Activated naive CD8-positive, alpha-beta T cell treated with anti-CD3 and anti-CD28 coated beads, Interleukin-2, amount 50 U/mL, for 24 hours (primary cell): ENCODE results near the gene BBX.

Experiments
- ATAC-seq: fragments of 150-1000 bp; cut with Tn5 transposase; one replicate; pipeline ENCODE4 v1.10.0; 2021
- DNase-seq: peaks from one replicate; pipeline ENCODE4 v3.0.0; 2021
- H3K27ac Mint-ChIP-seq: one replicate; pipeline ENCODE4 v1.8.0; 2021; ENCODE audit warnings: mild to moderate bottlenecking, mixed read lengths
- H3K27me3 Mint-ChIP-seq: one replicate; pipeline ENCODE4 v1.8.0; 2021; ENCODE audit warnings: mixed read lengths
- H3K36me3 Mint-ChIP-seq: one replicate; pipeline ENCODE4 v1.8.0; 2021; ENCODE audit warnings: low read depth, mixed read lengths
- H3K4me1 Mint-ChIP-seq: one replicate; pipeline ENCODE4 v1.8.0; 2021; ENCODE audit warnings: mixed read lengths
- H3K4me3 Mint-ChIP-seq: one replicate; pipeline ENCODE4 v1.8.0; 2021; ENCODE audit warnings: mild to moderate bottlenecking, moderate library complexity, mixed read lengths
- H3K9me3 Mint-ChIP-seq: one replicate; pipeline ENCODE4 v1.8.0; 2021; ENCODE audit warnings: mixed read lengths

BBX gene

DNA sequence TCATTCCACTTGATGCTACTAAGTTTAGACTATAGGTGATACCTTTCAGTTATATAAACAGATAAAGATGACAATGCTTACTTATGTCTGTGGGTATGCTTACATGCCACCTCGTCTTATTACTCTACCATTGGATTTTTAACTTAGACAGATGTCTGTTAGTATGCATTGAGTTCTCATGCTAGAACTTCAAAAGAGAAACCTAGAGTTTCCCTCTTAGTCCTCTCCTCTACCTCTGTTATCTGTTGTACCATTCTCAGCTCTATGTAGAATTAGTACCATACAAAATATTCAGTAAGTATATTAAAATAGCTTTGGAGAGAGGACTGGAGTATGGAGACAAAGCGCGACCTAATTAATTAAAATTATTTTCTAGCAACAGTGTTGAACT lies 111.3 kb downstream of the BBX start:
- H3K4me3 Mint-ChIP-seq = no peak overlapping the region
- peaks cover 41% of the 10 kb centered on the region for H3K4me1 Mint-ChIP-seq
- no peaks in the 10 kb centered on the region for H3K27me3 Mint-ChIP-seq
- no peaks in the 10 kb centered on the region for H3K9me3 Mint-ChIP-seq
- ATAC-seq (no peak), DNase-seq (no peak)
- H3K27ac Mint-ChIP-seq = no peak overlapping the region
- peaks cover 5% of the 10 kb centered on the region for H3K36me3 Mint-ChIP-seq

DNA sequence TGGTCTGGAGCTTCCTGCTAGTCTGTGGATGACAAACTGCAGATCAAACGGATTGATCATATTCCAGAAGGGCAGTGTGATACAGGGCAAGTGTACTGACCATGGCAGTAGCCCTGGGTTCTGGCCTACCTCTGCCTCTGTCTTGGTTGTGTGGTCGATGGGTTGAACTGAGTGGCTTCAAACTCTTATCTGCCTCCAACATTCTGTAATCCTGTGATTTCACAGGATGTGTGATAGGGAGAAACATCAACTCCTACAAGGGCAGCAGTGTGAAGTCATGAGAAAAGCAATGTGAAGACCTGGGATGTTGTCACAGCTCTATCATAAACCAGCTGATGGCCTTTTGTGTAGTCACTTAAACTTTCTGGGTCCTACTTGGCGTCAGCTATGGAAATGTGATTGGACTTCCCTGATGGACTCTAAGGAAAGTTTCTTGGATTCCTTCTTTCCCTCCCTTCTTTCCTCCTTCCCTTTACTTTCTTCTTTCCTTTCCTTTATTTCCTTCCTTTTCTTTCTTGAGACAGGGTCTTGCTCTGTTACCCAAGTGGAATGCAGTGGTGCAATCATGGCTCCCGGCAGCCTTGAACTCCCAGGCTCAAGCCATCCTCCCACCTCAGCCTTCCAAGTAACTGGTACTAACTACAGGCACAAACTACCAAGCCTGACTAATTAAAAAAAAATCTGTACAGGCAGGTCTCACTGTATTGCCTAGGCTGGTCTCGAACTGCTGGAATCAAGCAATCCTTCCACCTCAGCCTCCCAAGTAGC lies 114.8 kb downstream of the BBX start:
- H3K4me1 Mint-ChIP-seq = peaks cover 20% of the 10 kb centered on the region
- no peak overlapping the region for H3K27ac Mint-ChIP-seq
- H3K36me3 Mint-ChIP-seq = peaks cover 5% of the 10 kb centered on the region
- no peaks in the 10 kb centered on the region for H3K9me3 Mint-ChIP-seq
- no peaks in the 10 kb centered on the region for H3K27me3 Mint-ChIP-seq
- no peak overlapping the region for H3K4me3 Mint-ChIP-seq
- ATAC-seq = no peak
- DNase-seq = no peak

DNA sequence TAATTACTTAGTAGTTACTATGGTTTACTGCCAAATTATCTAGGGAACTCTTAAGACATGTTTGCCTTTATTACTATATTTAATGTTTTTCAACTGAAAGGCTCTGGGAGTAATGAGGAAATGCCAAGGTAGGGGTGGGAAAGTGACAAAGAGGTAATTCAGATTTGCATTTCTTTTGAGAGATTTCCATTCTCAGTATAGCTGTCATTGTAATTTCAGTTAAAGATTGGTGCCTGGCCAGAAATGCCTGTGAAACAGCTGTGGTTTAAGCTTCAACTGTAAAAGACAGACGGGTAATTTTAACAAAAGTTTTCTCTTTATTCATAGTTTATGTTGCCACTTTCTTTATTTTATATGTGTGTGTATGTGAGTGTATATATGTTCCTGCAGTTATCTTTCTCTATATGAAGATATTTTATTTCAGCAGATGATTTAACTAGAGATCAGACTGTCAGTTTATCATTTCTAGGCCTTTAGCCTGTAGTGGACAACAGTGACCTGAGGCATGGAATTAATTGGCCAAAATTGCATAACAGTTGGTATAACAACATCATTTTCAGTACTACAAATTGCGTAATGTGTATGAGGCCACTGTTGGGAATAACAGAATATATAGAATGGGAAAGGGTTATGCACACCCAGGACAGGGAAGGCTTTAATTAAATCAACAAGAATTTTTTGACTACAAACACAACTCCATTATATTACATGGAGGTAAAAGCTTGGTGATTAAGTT lies 119.0 kb downstream of the BBX start:
- H3K27ac Mint-ChIP-seq = no peak overlapping the region
- no peaks in the 10 kb centered on the region for H3K27me3 Mint-ChIP-seq
- no peak overlapping the region for H3K4me3 Mint-ChIP-seq
- ATAC-seq (no peak), DNase-seq (no peak)
- no peaks in the 10 kb centered on the region for H3K9me3 Mint-ChIP-seq
- peaks cover 37% of the 10 kb centered on the region for H3K4me1 Mint-ChIP-seq
- peaks cover 10% of the 10 kb centered on the region for H3K36me3 Mint-ChIP-seq

DNA sequence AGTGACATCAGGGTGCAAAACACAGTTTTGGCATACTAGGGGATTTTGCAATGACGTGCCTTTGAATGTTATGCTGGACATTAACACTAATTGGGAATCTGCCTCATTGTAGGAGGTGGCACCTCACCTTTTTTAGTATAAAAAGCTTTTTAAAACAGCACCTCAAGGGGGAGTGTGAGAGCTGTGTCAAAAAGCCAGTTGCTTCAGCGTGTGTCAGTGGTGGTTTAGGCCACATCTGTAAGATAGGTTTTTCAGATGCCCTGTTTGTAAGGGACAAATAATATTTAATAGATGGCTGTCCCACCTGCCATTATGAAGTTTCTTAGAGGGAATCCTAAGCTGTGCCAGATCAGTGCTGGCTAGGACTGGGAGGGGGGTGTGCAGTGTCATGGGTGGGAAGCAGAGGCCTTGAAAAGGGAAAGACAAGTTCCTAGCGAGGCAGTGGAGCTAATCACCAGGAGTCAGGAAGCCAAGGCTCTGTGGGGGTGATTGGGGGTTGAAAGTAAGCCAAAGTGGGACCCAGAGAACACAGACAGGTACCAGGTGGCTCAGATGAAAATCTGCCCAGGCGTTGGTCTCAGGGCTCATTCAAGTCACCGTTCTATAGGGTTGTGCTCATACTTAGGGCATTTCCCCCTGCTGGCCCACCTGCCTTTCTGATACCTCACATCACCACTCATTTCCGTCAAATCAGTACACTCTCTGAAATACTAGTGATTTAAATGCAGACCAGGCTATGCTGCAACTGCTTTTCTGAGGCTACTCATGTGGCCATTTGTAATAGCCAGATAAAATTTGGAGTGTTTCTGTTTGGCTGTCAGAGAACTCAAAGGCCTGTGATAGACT lies 120.5 kb downstream of the BBX start:
- ATAC-seq (peak; percentile 26), DNase-seq (no peak)
- Mint-ChIP-seq H3K27me3 (no peaks in the 10 kb centered on the region), H3K4me1 (peaks cover 37% of the 10 kb centered on the region), H3K9me3 (no peaks in the 10 kb centered on the region), H3K36me3 (peaks cover 11% of the 10 kb centered on the region), H3K4me3 (no peak overlapping the region), H3K27ac (peak overlapping the region; percentile 30)

DNA sequence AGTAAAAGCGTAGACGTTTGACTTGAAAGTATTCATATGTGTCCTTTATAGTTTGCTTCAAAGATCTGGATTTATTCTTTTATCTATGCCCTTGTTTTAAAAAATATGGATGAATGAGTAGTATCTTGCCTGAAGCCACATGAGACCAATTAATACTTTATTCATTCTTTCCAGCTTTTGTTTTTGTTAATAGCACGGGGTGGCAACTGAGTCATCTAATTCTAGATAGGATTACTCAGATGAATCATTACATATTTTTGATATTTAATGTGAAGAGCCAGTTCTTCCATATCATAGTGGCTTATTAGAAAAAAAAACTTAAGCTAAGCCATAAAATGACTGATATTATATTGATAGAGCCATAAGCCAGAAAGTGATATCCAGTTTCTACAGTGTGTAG lies 121.9 kb downstream of the BBX start:
- H3K9me3 Mint-ChIP-seq = no peaks in the 10 kb centered on the region
- H3K27ac Mint-ChIP-seq = peak overlapping the region; percentile 12
- DNase-seq (no peak), ATAC-seq (peak; percentile 67)
- H3K4me3 Mint-ChIP-seq = no peak overlapping the region
- no peaks in the 10 kb centered on the region for H3K27me3 Mint-ChIP-seq
- H3K4me1 Mint-ChIP-seq = peaks cover 41% of the 10 kb centered on the region
- H3K36me3 Mint-ChIP-seq = peaks cover 22% of the 10 kb centered on the region

DNA sequence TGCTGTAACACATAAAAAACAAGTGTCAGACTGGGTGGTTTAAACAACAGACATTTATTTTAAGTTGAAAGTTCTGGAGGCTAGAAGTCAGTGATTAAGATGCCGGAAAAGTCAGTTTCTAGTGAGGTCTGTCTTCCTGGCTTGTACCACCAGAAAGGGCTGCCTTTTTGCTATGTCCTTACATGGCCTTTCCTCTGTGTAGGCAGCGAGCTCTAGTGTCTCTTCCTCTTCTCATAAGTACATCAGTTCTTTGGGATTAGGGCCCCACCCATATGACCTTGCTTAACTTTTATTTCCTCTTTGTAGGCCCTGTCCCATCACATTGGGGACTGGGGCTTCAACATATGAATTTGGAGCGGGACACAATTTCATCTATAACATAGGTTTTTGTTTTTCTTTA lies 128.0 kb downstream of the BBX start:
- H3K27me3 Mint-ChIP-seq = no peaks in the 10 kb centered on the region
- no peak for DNase-seq
- ATAC-seq = no peak
- peaks cover 27% of the 10 kb centered on the region for H3K36me3 Mint-ChIP-seq
- no peak overlapping the region for H3K4me3 Mint-ChIP-seq
- no peaks in the 10 kb centered on the region for H3K9me3 Mint-ChIP-seq
- peaks cover 22% of the 10 kb centered on the region for H3K4me1 Mint-ChIP-seq
- no peak overlapping the region for H3K27ac Mint-ChIP-seq

DNA sequence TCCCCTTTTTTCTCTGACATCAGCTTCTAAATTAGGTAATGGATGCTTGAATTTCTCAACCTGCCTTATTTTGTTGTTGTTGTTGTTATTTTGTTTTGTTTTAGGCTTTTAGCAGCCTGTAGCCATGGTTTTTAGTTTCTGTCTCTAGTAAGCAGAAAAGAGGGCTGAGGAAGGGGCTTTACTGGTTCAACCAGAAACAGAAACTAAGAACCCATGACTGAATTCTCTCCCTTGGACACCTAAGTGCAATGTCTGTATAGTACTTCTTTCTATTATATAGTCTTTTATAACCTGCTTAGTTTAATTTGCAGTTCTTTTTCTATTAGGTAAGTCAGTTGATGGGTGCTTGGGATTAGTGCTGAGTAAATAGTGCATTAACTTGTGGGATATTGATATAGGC lies 129.0 kb downstream of the BBX start:
- ATAC-seq (no peak), DNase-seq (no peak)
- Mint-ChIP-seq H3K36me3 (peaks cover 24% of the 10 kb centered on the region), H3K27me3 (no peaks in the 10 kb centered on the region), H3K4me3 (no peak overlapping the region), H3K4me1 (peaks cover 18% of the 10 kb centered on the region), H3K27ac (no peak overlapping the region), H3K9me3 (no peaks in the 10 kb centered on the region)

DNA sequence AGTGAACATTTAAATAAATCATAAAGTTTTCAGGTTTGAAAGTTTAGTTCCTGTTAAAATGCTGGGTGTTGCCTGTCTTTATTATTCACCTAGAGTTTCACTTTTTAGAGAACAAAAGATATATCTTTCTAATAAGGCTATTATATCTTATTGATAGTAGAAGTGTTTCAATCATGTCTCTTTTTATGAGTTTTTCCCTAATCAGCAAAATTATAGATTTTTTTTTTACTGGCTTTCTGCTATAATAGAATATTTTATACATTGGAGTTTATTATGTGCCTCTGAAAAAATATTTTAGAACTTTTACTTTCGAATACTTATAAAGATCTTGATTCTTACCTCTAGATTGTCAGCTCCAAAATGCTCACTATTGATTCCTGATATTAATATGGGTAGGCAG lies 131.5 kb downstream of the BBX start:
- H3K27ac Mint-ChIP-seq = no peak overlapping the region
- no peak for ATAC-seq
- H3K36me3 Mint-ChIP-seq = peaks cover 10% of the 10 kb centered on the region
- no peak overlapping the region for H3K4me3 Mint-ChIP-seq
- H3K9me3 Mint-ChIP-seq = no peaks in the 10 kb centered on the region
- no peak for DNase-seq
- no peaks in the 10 kb centered on the region for H3K27me3 Mint-ChIP-seq
- peaks cover 14% of the 10 kb centered on the region for H3K4me1 Mint-ChIP-seq

DNA sequence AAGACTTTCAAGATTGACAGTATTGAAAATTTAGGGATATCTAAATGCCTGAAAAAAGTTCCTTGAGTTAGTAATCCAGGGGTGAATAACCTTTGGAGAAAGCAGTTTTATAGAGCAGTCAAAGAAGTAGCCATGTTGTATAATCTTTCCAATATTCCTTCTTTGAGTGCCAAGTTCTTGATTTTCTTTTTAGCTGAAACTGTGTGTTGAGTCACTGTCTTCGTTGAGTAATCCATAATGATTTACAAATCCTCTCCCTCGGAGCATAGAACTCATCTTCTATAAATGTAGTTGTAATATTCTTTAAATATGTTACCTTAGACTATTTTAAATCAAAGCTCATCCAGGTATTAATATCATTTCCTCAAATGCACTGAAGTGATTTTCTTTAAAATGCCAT lies 135.2 kb downstream of the BBX start:
- Mint-ChIP-seq H3K4me1 (peaks cover 21% of the 10 kb centered on the region), H3K36me3 (no peaks in the 10 kb centered on the region), H3K9me3 (no peaks in the 10 kb centered on the region), H3K4me3 (no peak overlapping the region), H3K27ac (no peak overlapping the region), H3K27me3 (no peaks in the 10 kb centered on the region)
- ATAC-seq = no peak
- no peak for DNase-seq

DNA sequence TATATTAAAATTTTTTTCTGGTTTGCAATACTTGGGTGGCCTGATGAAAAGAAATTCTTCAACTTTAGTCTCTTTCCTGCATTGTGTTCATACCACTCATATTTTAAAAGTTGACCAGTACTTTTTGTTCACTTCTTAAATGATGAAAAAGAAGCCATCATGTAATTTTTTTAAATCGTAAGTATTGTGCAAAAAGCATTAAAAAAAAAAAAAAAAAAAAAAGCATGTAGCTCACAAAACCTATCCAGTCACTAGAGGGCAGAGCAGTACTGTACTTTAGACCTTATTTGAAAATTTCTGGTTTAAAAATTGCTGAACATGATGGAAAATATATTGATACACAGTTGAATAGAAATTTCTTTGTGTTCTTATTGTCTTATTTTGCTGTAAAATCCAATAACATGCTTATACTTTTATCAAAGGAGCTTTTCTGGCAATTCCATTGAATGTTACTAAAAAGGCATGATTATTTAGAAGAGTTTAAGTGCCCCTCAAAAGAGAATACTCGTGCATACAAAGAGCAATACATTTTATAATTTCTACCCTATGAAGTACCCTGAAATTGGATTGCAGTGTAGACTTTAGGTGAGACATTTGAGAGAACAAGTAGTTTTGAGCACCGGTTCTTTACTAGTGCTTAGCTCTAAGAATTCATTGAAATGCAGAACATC lies 137.7 kb downstream of the BBX start:
- H3K36me3 Mint-ChIP-seq = no peaks in the 10 kb centered on the region
- no peak overlapping the region for H3K27ac Mint-ChIP-seq
- H3K4me3 Mint-ChIP-seq = no peak overlapping the region
- no peaks in the 10 kb centered on the region for H3K27me3 Mint-ChIP-seq
- no peak for DNase-seq
- no peak for ATAC-seq
- no peaks in the 10 kb centered on the region for H3K9me3 Mint-ChIP-seq
- H3K4me1 Mint-ChIP-seq = peaks cover 21% of the 10 kb centered on the region

DNA sequence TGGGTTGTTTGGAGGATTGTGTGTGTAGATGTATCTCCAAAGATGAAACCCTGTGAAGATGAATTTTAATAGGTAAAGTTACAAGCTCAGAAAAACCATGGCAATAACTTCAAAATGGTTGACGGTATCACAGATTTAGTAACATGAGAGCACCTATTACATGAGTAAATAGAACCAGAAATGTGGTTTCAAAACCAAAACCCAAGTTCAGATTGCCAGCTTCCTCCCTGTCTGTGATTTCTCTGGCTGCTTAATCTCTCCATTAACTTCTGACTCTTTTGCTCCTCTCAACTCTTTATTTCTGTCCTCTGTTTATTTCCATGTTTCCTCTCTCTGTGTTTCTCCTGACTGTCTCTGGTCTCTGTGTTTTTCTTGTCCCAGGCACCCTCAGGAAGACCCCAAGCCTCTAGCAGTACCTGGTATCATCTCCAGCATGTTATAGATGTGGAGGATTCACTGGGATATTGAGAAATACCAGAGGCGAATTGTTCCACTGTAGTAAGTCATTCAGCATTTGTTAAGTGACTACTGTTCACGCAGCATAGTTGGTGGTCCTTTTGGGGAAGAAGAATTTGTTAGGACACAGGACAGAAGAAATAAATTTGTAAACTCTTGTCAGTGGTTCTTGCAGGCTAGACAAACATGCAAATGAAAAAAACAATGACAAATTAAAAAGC lies 138.8 kb downstream of the BBX start:
- peak overlapping the region; percentile 6 for H3K27ac Mint-ChIP-seq
- ATAC-seq = peak; percentile 49

DNA sequence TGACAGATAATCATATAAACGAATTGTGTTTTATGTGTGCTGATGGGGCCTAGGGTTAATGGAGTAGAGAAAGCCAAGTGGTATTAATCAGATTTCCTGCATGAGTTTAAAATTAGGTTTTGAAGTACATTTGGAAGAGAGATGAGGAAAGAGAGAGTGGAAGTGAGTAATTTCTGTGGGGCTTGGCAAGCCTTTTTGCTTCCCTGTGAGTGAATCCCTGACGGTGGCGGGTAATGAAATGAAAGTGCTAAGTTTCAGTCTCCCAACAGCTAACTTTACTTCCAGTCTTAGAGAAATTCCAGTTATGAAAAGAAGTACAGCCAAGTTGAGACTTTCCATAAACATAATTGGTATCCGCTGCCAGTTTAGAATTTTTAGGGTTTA lies 139.4 kb downstream of the BBX start:
- ATAC-seq (no peak), DNase-seq (no peak)
- Mint-ChIP-seq H3K4me3 (no peak overlapping the region), H3K4me1 (peaks cover 22% of the 10 kb centered on the region), H3K36me3 (no peaks in the 10 kb centered on the region), H3K27me3 (no peaks in the 10 kb centered on the region), H3K9me3 (no peaks in the 10 kb centered on the region), H3K27ac (no peak overlapping the region)

More for the DNA sequence above, 138.8 kb downstream of the BBX start:
- Mint-ChIP-seq H3K27me3 (no peaks in the 10 kb centered on the region), H3K4me3 (no peak overlapping the region), H3K36me3 (no peaks in the 10 kb centered on the region), H3K4me1 (peaks cover 21% of the 10 kb centered on the region), H3K9me3 (no peaks in the 10 kb centered on the region)
- DNase-seq = no peak

DNA sequence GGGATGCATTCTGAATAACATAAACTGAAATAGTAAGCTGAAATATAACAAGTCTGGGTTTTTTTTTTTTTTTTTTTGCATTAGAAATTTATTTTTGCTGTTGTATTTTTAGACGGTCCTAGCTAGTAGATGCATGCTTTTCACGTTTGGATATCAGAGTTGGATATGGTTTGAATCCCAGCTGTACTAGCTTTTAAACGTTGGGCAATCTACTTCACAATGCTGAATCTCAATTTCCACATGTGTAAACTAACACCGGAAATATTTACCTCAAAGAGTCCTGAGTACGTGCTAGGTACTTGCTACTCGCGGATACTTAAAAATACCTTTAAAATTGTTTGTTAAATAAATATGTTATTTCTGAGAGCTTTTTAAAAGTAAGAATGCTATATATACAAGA lies 139.8 kb downstream of the BBX start:
- H3K4me3 Mint-ChIP-seq = no peak overlapping the region
- H3K27me3 Mint-ChIP-seq = no peaks in the 10 kb centered on the region
- H3K36me3 Mint-ChIP-seq = no peaks in the 10 kb centered on the region
- H3K4me1 Mint-ChIP-seq = peaks cover 22% of the 10 kb centered on the region
- no peaks in the 10 kb centered on the region for H3K9me3 Mint-ChIP-seq
- no peak for DNase-seq
- no peak for ATAC-seq
- H3K27ac Mint-ChIP-seq = no peak overlapping the region

DNA sequence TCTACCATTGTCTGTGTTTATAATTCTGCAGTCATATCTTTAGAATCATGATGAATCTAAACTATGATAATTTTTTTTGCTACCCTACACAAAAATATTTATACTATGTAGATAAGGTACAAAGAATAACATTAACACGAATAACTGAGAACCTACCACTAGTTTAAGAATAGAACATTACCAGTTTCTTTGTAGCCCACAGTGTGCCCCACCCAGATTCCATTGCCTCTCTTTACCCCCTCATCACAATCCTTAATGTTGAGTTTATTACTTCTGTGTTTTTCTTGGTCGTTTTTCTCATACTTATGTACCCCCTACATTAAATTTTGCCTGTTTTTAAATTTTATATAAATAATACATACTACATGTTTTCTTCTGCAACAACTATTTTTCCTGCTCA lies 140.5 kb downstream of the BBX start:
- ATAC-seq (no peak), DNase-seq (no peak)
- Mint-ChIP-seq H3K27me3 (no peaks in the 10 kb centered on the region), H3K4me3 (no peak overlapping the region), H3K36me3 (no peaks in the 10 kb centered on the region), H3K27ac (no peak overlapping the region), H3K9me3 (no peaks in the 10 kb centered on the region), H3K4me1 (peaks cover 26% of the 10 kb centered on the region)
